NCI-H526 (cell line): ENCODE data around the gene ALLC.
"Not testable (repeated sequence)": the region's sequence is repeated elsewhere in the genome, so short reads cannot be mapped to it uniquely, and the experiment has no call there.

Source experiments
- DNase-seq, 2 experiments: peaks; one replicate each; lab custom pipeline; 2025; lab: John Stamatoyannopoulos, UW

The ALLC gene

GRCh38 chr2:3626118-3626811 lies 31.7 kb upstream of the ALLC start:
- no peak for DNase-seq

- DNase-seq: no peak
Measured at GRCh38 chr2:3626812-3627499, 31.0 kb upstream of the ALLC start.

GRCh38 chr2:3627500-3628100 lies 30.4 kb upstream of the ALLC start:
- DNase-seq: no peak

- no peak for DNase-seq
Measured at GRCh38 chr2:3628241-3628679, 29.7 kb upstream of the ALLC start.

GRCh38 chr2:3628800-3629199 lies 29.2 kb upstream of the ALLC start:
- peak in 1 of 2 experiments; percentile 34 for DNase-seq

- no peak for DNase-seq
Measured at GRCh38 chr2:3630631-3631030, 27.4 kb upstream of the ALLC start.

- DNase-seq: no peak
Measured at GRCh38 chr2:3631161-3631850, 26.7 kb upstream of the ALLC start.

GRCh38 chr2:3631851-3632659 lies 25.9 kb upstream of the ALLC start:
- no peak for DNase-seq

GRCh38 chr2:3633089-3633981 lies 24.7 kb upstream of the ALLC start:
- no peak for DNase-seq

- no peak for DNase-seq
Measured at GRCh38 chr2:3633982-3634595, 23.9 kb upstream of the ALLC start.

- no peak for DNase-seq
Measured at GRCh38 chr2:3634596-3635121, 23.3 kb upstream of the ALLC start.

GRCh38 chr2:3635171-3635974 lies 22.6 kb upstream of the ALLC start:
- DNase-seq: no peak

GRCh38 chr2:3635975-3636327 lies 22.0 kb upstream of the ALLC start:
- not testable (repeated sequence) for DNase-seq

GRCh38 chr2:3636586-3637310 lies 21.3 kb upstream of the ALLC start:
- DNase-seq: no peak

GRCh38 chr2:3637311-3637675 lies 20.7 kb upstream of the ALLC start:
- DNase-seq: no peak

- DNase-seq: no peak
Measured at GRCh38 chr2:3637692-3638455, 20.1 kb upstream of the ALLC start.

- DNase-seq: no peak
Measured at GRCh38 chr2:3638456-3638810, 19.6 kb upstream of the ALLC start.

- no peak for DNase-seq
Measured at GRCh38 chr2:3639015-3639630, 18.9 kb upstream of the ALLC start.
